H9 (cell line): Measurements from ENCODE around the gene HDAC2. TPM values are rescaled to one million over a fixed set of nuclear protein-coding genes. Genes with fewer than 3 reads are reported as not detected.

Source experiments
- DNase-seq: peaks from one replicate; pipeline ENCODE4 v3.0.0-alpha.2; 2017
- H2AFZ ChIP-seq: one replicate; pipeline ENCODE4 v1.6.1; 2013; ENCODE audit warnings: mild to moderate bottlenecking, low read length, control low read depth, moderate library complexity
- H2AK5ac ChIP-seq: 2 replicates; pipeline ENCODE4 v1.6.1; 2013; ENCODE audit warnings: low read length, control low read depth, mixed read lengths; ENCODE audit not compliant: insufficient read length
- H2BK120ac ChIP-seq: one replicate; pipeline ENCODE4 v1.6.1; 2013; ENCODE audit warnings: low read depth, mild to moderate bottlenecking, low read length, control low read depth, inconsistent platforms; ENCODE audit not compliant: poor library complexity, severe bottlenecking
- H2BK12ac ChIP-seq: 2 replicates; pipeline ENCODE4 v1.6.1; 2013; ENCODE audit warnings: low read length, control low read depth, mixed read lengths, low read depth; ENCODE audit not compliant: insufficient read length
- H2BK15ac ChIP-seq: 2 replicates; pipeline ENCODE4 v1.6.1; 2013; ENCODE audit warnings: low read depth, low read length, control low read depth
- H2BK20ac ChIP-seq: one replicate; pipeline ENCODE4 v1.6.1; 2013; ENCODE audit warnings: low read depth, mild to moderate bottlenecking, low read length, control low read depth, inconsistent platforms; ENCODE audit not compliant: poor library complexity, severe bottlenecking
- H2BK5ac ChIP-seq: 2 replicates; pipeline ENCODE4 v1.6.1; 2013; ENCODE audit warnings: low read length, control low read depth, mixed read lengths; ENCODE audit not compliant: insufficient read length
- H3K14ac ChIP-seq: 2 replicates; pipeline ENCODE4 v1.6.1; 2013; ENCODE audit warnings: low read length, control low read depth; ENCODE audit not compliant: insufficient read depth
- H3K18ac ChIP-seq: 2 replicates; pipeline ENCODE4 v1.6.1; 2013; ENCODE audit warnings: low read depth, mild to moderate bottlenecking, mixed read lengths, low read length, control low read depth; ENCODE audit not compliant: insufficient read length
- H3K23ac ChIP-seq: 2 replicates; pipeline ENCODE4 v1.6.1; 2013; ENCODE audit warnings: low read length, control low read depth, mixed read lengths, low read depth; ENCODE audit not compliant: insufficient read length
- H3K23me2 ChIP-seq: 2 replicates; pipeline ENCODE4 v1.6.1; 2013; ENCODE audit warnings: low read depth, mild to moderate bottlenecking, mixed read lengths, low read length, control low read depth; ENCODE audit not compliant: insufficient read length, poor library complexity, severe bottlenecking
- H3K27ac ChIP-seq: 2 replicates; pipeline ENCODE4 v1.5.1; 2013; ENCODE audit warnings: low read length, control low read depth, mixed read lengths, low read depth; ENCODE audit not compliant: insufficient read length
- H3K27me3 ChIP-seq: 2 replicates; pipeline ENCODE4 v1.6.1; 2013; ENCODE audit warnings: low read length, control low read depth, inconsistent platforms; ENCODE audit not compliant: insufficient read depth
- H3K4ac ChIP-seq: 2 replicates; pipeline ENCODE4 v1.6.1; 2013; ENCODE audit warnings: low read depth, mild to moderate bottlenecking, control low read depth, inconsistent platforms, low read length, moderate library complexity
- H3K4me1 ChIP-seq: 2 replicates; pipeline ENCODE4 v1.6.1; 2013; ENCODE audit warnings: low read length, control low read depth, inconsistent platforms; ENCODE audit not compliant: insufficient read depth
- H3K4me2 ChIP-seq: 2 replicates; pipeline ENCODE4 v1.6.1; 2013; ENCODE audit warnings: low read length, control low read depth, mixed read lengths; ENCODE audit not compliant: insufficient read length, insufficient read depth
- H3K56ac ChIP-seq: 2 replicates; pipeline ENCODE4 v1.6.1; 2013; ENCODE audit warnings: low read depth, mild to moderate bottlenecking, mixed read lengths, low read length, control low read depth; ENCODE audit not compliant: insufficient read length
- H3K79me1 ChIP-seq: 2 replicates; pipeline ENCODE4 v1.6.1; 2013; ENCODE audit warnings: low read depth, mild to moderate bottlenecking, moderate library complexity, low read length, control low read depth, inconsistent platforms; ENCODE audit not compliant: insufficient read depth, poor library complexity, severe bottlenecking
- H3K79me2 ChIP-seq: 2 replicates; pipeline ENCODE4 v1.6.1; 2013; ENCODE audit warnings: low read length, control low read depth, inconsistent platforms; ENCODE audit not compliant: insufficient read depth
- H3K9ac ChIP-seq: 2 replicates; pipeline ENCODE4 v1.6.1; 2013; ENCODE audit warnings: low read length, control low read depth, mixed read lengths; ENCODE audit not compliant: insufficient read length; ENCODE audit errors: extremely low read depth
- H3K9me3 ChIP-seq: one replicate; pipeline ENCODE4 v1.6.1; 2013; ENCODE audit warnings: low read depth, low read length, inconsistent platforms; ENCODE audit not compliant: control insufficient read depth
- H3T11ph ChIP-seq: one replicate; pipeline ENCODE4 v1.6.1; 2013; ENCODE audit warnings: mild to moderate bottlenecking, low read length, control low read depth, inconsistent platforms
- H4K20me1 ChIP-seq: one replicate; pipeline ENCODE4 v1.6.1; 2013; ENCODE audit not compliant: control insufficient read depth, insufficient read length, insufficient read depth
- H4K5ac ChIP-seq: 2 replicates; pipeline ENCODE4 v1.6.1; 2013; ENCODE audit warnings: low read depth, mild to moderate bottlenecking, mixed read lengths, low read length, control low read depth; ENCODE audit not compliant: insufficient read length
- H4K8ac ChIP-seq: replicated peaks from 2 replicates; pipeline ENCODE4 v1.6.1; 2013; ENCODE audit warnings: low read length, control low read depth, mixed read lengths, low read depth; ENCODE audit not compliant: insufficient read length
- H4K91ac ChIP-seq: 2 replicates; pipeline ENCODE4 v1.6.1; 2013; ENCODE audit warnings: low read depth, mild to moderate bottlenecking, moderate library complexity, mixed read lengths, low read length, control low read depth; ENCODE audit not compliant: insufficient read length
- H3K27ac Mint-ChIP-seq, 3 experiments: 2 replicates in 2 of 3; 3 replicates in 1 of 3; pipeline ENCODE4 v1.8.0; 2020 to 2021; ENCODE audit warnings: mixed read lengths in 3 of 3, mild to moderate bottlenecking in 1 of 3, moderate library complexity in 1 of 3
- H3K27me3 Mint-ChIP-seq: 2 replicates; pipeline ENCODE4 v1.8.0; 2021; ENCODE audit warnings: low read depth, mild to moderate bottlenecking, moderate library complexity, mixed read lengths
- H3K36me3 Mint-ChIP-seq, 3 experiments: 2 replicates in 2 of 3; 3 replicates in 1 of 3; pipeline ENCODE4 v1.8.0; 2020 to 2021; ENCODE audit warnings: low read depth in 3 of 3, mixed read lengths in 3 of 3; ENCODE audit not compliant: insufficient read depth in 1 of 3
- H3K4me1 Mint-ChIP-seq, 2 experiments: 2 replicates each; pipeline ENCODE4 v1.8.0; 2020; ENCODE audit warnings: mixed read lengths in 2 of 2
- H3K4me3 Mint-ChIP-seq, 2 experiments: 2 replicates in 1 of 2; 3 replicates in 1 of 2; pipeline ENCODE4 v1.8.0; 2020 to 2021; ENCODE audit warnings: mild to moderate bottlenecking in 2 of 2, mixed read lengths in 2 of 2, moderate library complexity in 1 of 2
- H3K9me3 Mint-ChIP-seq, 2 experiments: 2 replicates in 1 of 2; 3 replicates in 1 of 2; pipeline ENCODE4 v1.8.0; 2020; ENCODE audit warnings: mild to moderate bottlenecking in 2 of 2, mixed read lengths in 2 of 2, moderate library complexity in 1 of 2
- CTCF ChIP-seq: fragments of 200-600 bp; sonication (generic); conservative IDR thresholded peaks from 3 replicates; pipeline ENCODE4 v1.8.0; 2021; ENCODE audit warnings: antibody characterized with exemption, mild to moderate bottlenecking
- WGBS: extraction: QIAGEN DNeasy Blood & Tissue Kit; methylation state at CpG from one replicate; pipeline ENCODE4 v1.1.7; 2013; ENCODE audit warnings: missing lambda C conversion rate, low lambda C conversion rate, mixed read lengths; ENCODE audit not compliant: insufficient read length; ENCODE audit errors: extremely low coverage; 5-methylcytosine and 5-hydroxymethylcytosine counted together
- total RNA-seq: library from RNA; stranded (reverse); gene quantifications from 2 replicates; pipeline ENCODE4 v1.2.1, GENCODE V29; 2021

The HDAC2 gene
- total RNA-seq, 1 experiment from 2014 or later = 330 TPM

- no peaks in the 10 kb centered on the region for H3K23me2 ChIP-seq
- no peaks in the 10 kb centered on the region for H3K79me1 ChIP-seq
- no peak overlapping the region for H2AFZ ChIP-seq
- no peak overlapping the region for H2BK15ac ChIP-seq
- peaks cover 0 to 7% of the 10 kb centered on the region in 2 experiments; a peak in 2 of 5 replicates for H3K9me3 Mint-ChIP-seq
- no peak overlapping the region for H2AK5ac ChIP-seq
- H3K4me1 ChIP-seq = no peaks in the 10 kb centered on the region
- H3K27me3 ChIP-seq = no peaks in the 10 kb centered on the region
- H4K20me1 ChIP-seq = no peaks in the 10 kb centered on the region
- no peak overlapping the region for H4K5ac ChIP-seq
- H3K14ac ChIP-seq = no peak overlapping the region
- H3K18ac ChIP-seq = no peak overlapping the region
- no peak overlapping the region for H4K91ac ChIP-seq
- H2BK20ac ChIP-seq = no peak overlapping the region
- no peak overlapping the region for H3K9ac ChIP-seq
- no peak overlapping the region for H3K4me3 Mint-ChIP-seq
- no peaks in the 10 kb centered on the region for H3K36me3 Mint-ChIP-seq
- no CpG with 5 or more reads among the region's 1 CpG for WGBS
- H3K4me1 Mint-ChIP-seq = peaks cover 0 to 4% of the 10 kb centered on the region in 2 experiments; a peak in 2 of 4 replicates
- H3K56ac ChIP-seq = no peak overlapping the region
- H3K27ac ChIP-seq = no peak overlapping the region
- H3K27me3 Mint-ChIP-seq = no peaks in the 10 kb centered on the region
- no peaks in the 10 kb centered on the region for H3K9me3 ChIP-seq
- H2BK12ac ChIP-seq = no peak overlapping the region
- no peak for TF ChIP-seq CTCF
- H3T11ph ChIP-seq = no peak overlapping the region
- H2BK5ac ChIP-seq = no peak overlapping the region
- H3K27ac Mint-ChIP-seq = no peak overlapping the region
- H3K4ac ChIP-seq = no peak overlapping the region
- H4K8ac ChIP-seq = no peak overlapping the region
- no peak overlapping the region for H2BK120ac ChIP-seq
- no peak overlapping the region for H3K23ac ChIP-seq
- no peak for DNase-seq
- no peaks in the 10 kb centered on the region for H3K79me2 ChIP-seq
- no peak overlapping the region for H3K4me2 ChIP-seq
Measured at GRCh38 chr6:113886512-113886911, 84.4 kb downstream of the HDAC2 start.
